Calu3 (cell line): Measurements from ENCODE around the gene SNRNP25. TPM values are rescaled to one million over a fixed set of nuclear protein-coding genes. Genes with fewer than 3 reads are reported as not detected.
"Not testable (repeated sequence)": the region's sequence is repeated elsewhere in the genome, so short reads cannot be mapped to it uniquely, and the experiment has no call there.

Experiments used
- Bru-seq: library from RNA; stranded (reverse); fragments of 400-500 nt; gene quantifications from one replicate; lab custom pipeline; 2021; lab: Mats Ljungman, UMichigan
- BruChase-seq, 2 experiments: library from RNA; stranded (reverse); fragments of 400-500 nt; gene quantifications; one replicate each; lab custom pipeline; 2021; lab: Mats Ljungman, UMichigan
- BruUV-seq: library from RNA; stranded (reverse); fragments of 400-500 nt; replicated peaks from 2 replicates; lab custom pipeline; 2021; lab: Mats Ljungman, UMichigan
- CTCF ChIA-PET: fragments of 300-600 bp; sonication (Branson Sonifier 250); formaldehyde crosslinking; loops from one replicate; lab custom pipeline; 2022; ENCODE audit warnings: antibody characterized with exemption; lab: Charles Lee
- DNase-seq: peaks from one replicate; pipeline ENCODE4 v3.0.0; 2022
- H3K27ac Mint-ChIP-seq: one replicate; pipeline ENCODE4 v1.8.0; 2022; ENCODE audit warnings: mixed read lengths; ENCODE audit not compliant: unreplicated experiment
- H3K27me3 Mint-ChIP-seq: one replicate; pipeline ENCODE4 v1.8.0; 2022; ENCODE audit warnings: mixed read lengths; ENCODE audit not compliant: unreplicated experiment
- H3K36me3 Mint-ChIP-seq: one replicate; pipeline ENCODE4 v1.8.0; 2022; ENCODE audit warnings: mild to moderate bottlenecking, moderate library complexity, mixed read lengths; ENCODE audit not compliant: insufficient read depth, unreplicated experiment
- H3K4me1 Mint-ChIP-seq: one replicate; pipeline ENCODE4 v1.8.0; 2022; ENCODE audit warnings: mild to moderate bottlenecking, low read depth, mixed read lengths; ENCODE audit not compliant: unreplicated experiment
- H3K4me3 Mint-ChIP-seq: one replicate; pipeline ENCODE4 v1.8.0; 2022; ENCODE audit warnings: mild to moderate bottlenecking, low read depth, moderate library complexity, mixed read lengths; ENCODE audit not compliant: unreplicated experiment
- H3K9me3 Mint-ChIP-seq: one replicate; pipeline ENCODE4 v1.8.0; 2022; ENCODE audit warnings: low read depth, mixed read lengths; ENCODE audit not compliant: unreplicated experiment
- CTCF ChIP-seq: fragments of 200-600 bp; IDR thresholded peaks from one replicate; pipeline ENCODE4 v1.8.0; 2022; ENCODE audit warnings: antibody characterized with exemption; ENCODE audit not compliant: unreplicated experiment
- intact Hi-C: fragments of 100-400 bp; cut with micrococcal nuclease; formaldehyde crosslinking; loops from one replicate; pipeline ENCODE4 v1.10.0; 2022; ENCODE audit not compliant: unreplicated experiment
- long read RNA-seq: library from polyadenylated mRNA; stranded (forward); transcript quantifications from one replicate; pipeline ENCODE4 v2.0.0, GENCODE V29; 2022
- total RNA-seq: library from RNA; stranded (reverse); gene quantifications from 2 replicates; pipeline ENCODE4 v1.2.3, GENCODE V29; 2022

Gene SNRNP25
- 37.8 and 38.7 TPM in 2 replicates for total RNA-seq
- Bru-seq, nascent RNA, result percentile 52 among the genes with signal in this experiment
- BruChase-seq, experiment 1, labeled RNA remaining after a 6-hour chase, result percentile 71 among the genes with signal in this experiment
- percentile 63 among the genes with signal in this experiment for BruChase-seq, experiment 2, labeled RNA remaining after a 2-hour chase
- long read RNA-seq, transcript SNRNP25-201 (5 exons, 1,905 nt), result major isoform, 94 of 105 reads
- long read RNA-seq, partial matches to known transcripts, result 1 of 105 reads
- long read RNA-seq, other reads (novel, unspliced or antisense), result 7 of 105 reads

GRCh38 chr16:53346-54236 is at the start of gene SNRNP25, which contains the start of gene POLR3K:
TSS of gene SNRNP25 (plus strand) at chr16:53828. CDS start at chr16:54017, 189 bp downstream.
TSS of gene POLR3K (minus strand) at chr16:53608. CDS start at chr16:53586, 22 bp downstream.
- TF ChIP-seq CTCF, result no peak
- CTCF ChIA-PET, result interaction anchor here (0.6 to 2.6 kb wide), 11 partner anchors 10 to 308 kb away, joined by 3 to 12 read pairs (median 4); no protein-coding TSS in a partner anchor
- H3K4me3 Mint-ChIP-seq, result peak within 1 kb of the TSS; percentile 100
- DNase-seq, result peak; percentile 99
- H3K27me3 Mint-ChIP-seq, result no peaks in the 10 kb centered on the region
- H3K36me3 Mint-ChIP-seq, result peaks cover 61% of the 10 kb centered on the region
- intact Hi-C loops, result no loop called here
- BruUV-seq, result no TSS peak
- no peaks in the 10 kb centered on the region for H3K4me1 Mint-ChIP-seq
- H3K27ac Mint-ChIP-seq, result peak within 1 kb of the TSS; percentile 90
- no peaks in the 10 kb centered on the region for H3K9me3 Mint-ChIP-seq

GRCh38 chr16:9903-10665 is 43.5 kb upstream of the SNRNP25 start:
- Mint-ChIP-seq H3K27me3 (no peaks in the 10 kb centered on the region), H3K4me3 (no peak overlapping the region)
- TF ChIP-seq CTCF, result no peak

GRCh38 chr16:10772-11171 is 42.9 kb upstream of the SNRNP25 start:
- peak overlapping the region; percentile 28 for H3K4me3 Mint-ChIP-seq
- not testable (repeated sequence) for H3K36me3 Mint-ChIP-seq

More at GRCh38 chr16:9903-10665, 43.5 kb upstream of the SNRNP25 start:
- Mint-ChIP-seq H3K9me3 (no peaks in the 10 kb centered on the region), H3K4me1 (no peaks in the 10 kb centered on the region), H3K36me3 (no peaks in the 10 kb centered on the region), H3K27ac (no peak overlapping the region)
- intact Hi-C loops, result no loop called here
- BruUV-seq, result no TSS peak
- DNase-seq, result no peak
- CTCF ChIA-PET, result no interaction called here

GRCh38 chr16:17062-17765 is 36.4 kb upstream of the SNRNP25 start:
- H3K4me1 Mint-ChIP-seq, H3K4me3 Mint-ChIP-seq, H3K27me3 Mint-ChIP-seq, H3K9me3 Mint-ChIP-seq, H3K36me3 Mint-ChIP-seq, H3K27ac Mint-ChIP-seq, BruUV-seq, DNase-seq, intact Hi-C loops, CTCF ChIA-PET: not testable (repeated sequence)

More at GRCh38 chr16:10772-11171, 42.9 kb upstream of the SNRNP25 start:
- H3K27me3 Mint-ChIP-seq, BruUV-seq, CTCF ChIA-PET, intact Hi-C loops, H3K27ac Mint-ChIP-seq, H3K4me1 Mint-ChIP-seq, H3K9me3 Mint-ChIP-seq: not testable (repeated sequence)
- peak; percentile 14 for TF ChIP-seq CTCF
- peak; percentile 77 for DNase-seq

GRCh38 chr16:20886-21285 is 32.7 kb upstream of the SNRNP25 start:
- H3K9me3 Mint-ChIP-seq, H3K4me1 Mint-ChIP-seq, H3K27me3 Mint-ChIP-seq, BruUV-seq, H3K4me3 Mint-ChIP-seq, CTCF ChIA-PET, DNase-seq, H3K27ac Mint-ChIP-seq, H3K36me3 Mint-ChIP-seq, intact Hi-C loops: not testable (repeated sequence)

GRCh38 chr16:24151-24550 is 29.5 kb upstream of the SNRNP25 start:
- H3K36me3 Mint-ChIP-seq, H3K27me3 Mint-ChIP-seq, H3K9me3 Mint-ChIP-seq, BruUV-seq, H3K4me3 Mint-ChIP-seq, CTCF ChIA-PET, H3K27ac Mint-ChIP-seq, intact Hi-C loops, H3K4me1 Mint-ChIP-seq, DNase-seq: not testable (repeated sequence)
